PC-3 (cell line): ENCODE measurements around the gene SLCO1A2. TPM values are rescaled to one million over a fixed set of nuclear protein-coding genes. Genes with fewer than 3 reads are reported as not detected.

ENCODE experiments used
- ATAC-seq: fragments of 200-7000 bp; cut with Tn5 transposase; 2 replicates; pipeline ENCODE4 v1.9.1; 2020; ENCODE audit warnings: mild to moderate bottlenecking, moderate library complexity
- BruUV-seq: library from RNA; stranded (reverse); fragments of 400-500 nt; replicated peaks from 2 replicates; lab custom pipeline; 2021; lab: Mats Ljungman, UMichigan
- CTCF ChIA-PET: fragments of 300-600 bp; sonication (Branson Sonifier 250); formaldehyde crosslinking; loops from one replicate; lab custom pipeline; 2022; ENCODE audit warnings: antibody characterized with exemption; lab: Charles Lee
- POLR2A ChIA-PET: fragments of 300-600 bp; sonication (Branson Sonifier 250); formaldehyde crosslinking; loops from one replicate; lab custom pipeline; 2022; ENCODE audit warnings: antibody characterized with exemption; ENCODE audit not compliant: unreplicated experiment; lab: Charles Lee
- DNase-seq: peaks from one replicate; pipeline ENCODE4 v3.0.0-alpha.2; 2015
- H2AFZ ChIP-seq: fragments of 300-600 bp; sonication (generic); 2 replicates; pipeline ENCODE4 v1.6.0; 2016; ENCODE audit warnings: antibody characterized with exemption, low read length
- H3F3A ChIP-seq: fragments of 300-600 bp; sonication (generic); one replicate; pipeline ENCODE4 v1.6.0; 2017; ENCODE audit warnings: antibody characterized with exemption, low read length, control low read depth, mild to moderate bottlenecking; ENCODE audit not compliant: unreplicated experiment
- H3K27ac ChIP-seq: fragments of 300-600 bp; sonication (generic); 2 replicates; pipeline ENCODE4 v1.5.1; 2016; ENCODE audit warnings: mild to moderate bottlenecking, low read length
- H3K27me3 ChIP-seq: fragments of 300-600 bp; sonication (generic); 2 replicates; pipeline ENCODE4 v1.6.1; 2016; ENCODE audit warnings: low read length, mixed read lengths
- H3K36me3 ChIP-seq: fragments of 300-600 bp; sonication (generic); 2 replicates; pipeline ENCODE4 v1.6.1; 2016; ENCODE audit warnings: low read depth, mixed run types, low read length, mixed read lengths
- H3K4me1 ChIP-seq: fragments of 300-600 bp; sonication (generic); 2 replicates; pipeline ENCODE4 v1.5.1; 2016; ENCODE audit warnings: low read length; ENCODE audit not compliant: insufficient read depth
- H3K4me2 ChIP-seq: fragments of 300-600 bp; sonication (generic); 2 replicates; pipeline ENCODE4 v1.6.0; 2016; ENCODE audit warnings: low read length
- H3K4me3 ChIP-seq: fragments of 300-600 bp; sonication (generic); 2 replicates; pipeline ENCODE4 v1.5.1; 2016; ENCODE audit warnings: mild to moderate bottlenecking, low read length, mixed read lengths
- H3K79me2 ChIP-seq: fragments of 300-600 bp; sonication (generic); 2 replicates; pipeline ENCODE4 v1.6.1; 2017; ENCODE audit warnings: low read length, mixed read lengths
- H3K9ac ChIP-seq: fragments of 300-600 bp; sonication (generic); 2 replicates; pipeline ENCODE4 v1.6.0; 2016; ENCODE audit warnings: mild to moderate bottlenecking, low read length
- H3K9me2 ChIP-seq: fragments of 300-600 bp; sonication (generic); replicated peaks from 2 replicates; pipeline ENCODE4 v1.6.1; 2016; ENCODE audit warnings: mixed run types, low read length, mixed read lengths
- H3K9me3 ChIP-seq: fragments of 300-600 bp; sonication (generic); 2 replicates; pipeline ENCODE4 v1.6.1; 2016; ENCODE audit warnings: low read length, mixed read lengths
- H4K20me1 ChIP-seq: fragments of 300-600 bp; sonication (generic); 2 replicates; pipeline ENCODE4 v1.6.1; 2016; ENCODE audit warnings: low read length, mixed read lengths
- EZH2 ChIP-seq: fragments of 300-600 bp; sonication (generic); IDR thresholded peaks from one replicate; pipeline ENCODE4 v1.6.1; 2017; ENCODE audit warnings: antibody characterized with exemption, mild to moderate bottlenecking, low read length; ENCODE audit not compliant: unreplicated experiment
- EZH2phosphoT487 ChIP-seq: fragments of 300-600 bp; sonication (generic); IDR thresholded peaks from 2 replicates; pipeline ENCODE4 v1.6.1; 2018; ENCODE audit warnings: mild to moderate bottlenecking, antibody characterized with exemption, low read length, borderline replicate concordance
- intact Hi-C: fragments of 100-400 bp; cut with micrococcal nuclease; formaldehyde crosslinking; loops from 2 replicates; pipeline ENCODE4 v1.9.0; 2023
- total RNA-seq: library from RNA; depleted of rRNA; stranded (reverse); fragments of >200 nt; gene quantifications from 2 replicates; pipeline ENCODE4 v1.2.3, GENCODE V29; 2014
- TF ChIP-seq, protein P1 (sequence below): fragments of 300-600 bp; sonication (generic); conservative IDR thresholded peaks from 2 replicates; pipeline ENCODE4 v1.5.1; 2017; ENCODE audit warnings: antibody characterized with exemption, low read depth, mild to moderate bottlenecking, low read length

SLCO1A2 gene
- total RNA-seq, 1 experiment from 2014 or later = not detected

GRCh38 chr12:21328578-21328977 lies 6.1 kb downstream of the SLCO1A2 start:
- Histone ChIP-seq H4K20me1 (no peaks in the 10 kb centered on the region), H3K79me2 (no peaks in the 10 kb centered on the region), H3K27me3 (no peaks in the 10 kb centered on the region), H3K4me1 (no peaks in the 10 kb centered on the region), H3K9me3 (no peaks in the 10 kb centered on the region), H3K4me2 (no peak overlapping the region), H2AFZ (no peak overlapping the region), H3K36me3 (no peaks in the 10 kb centered on the region), H3K4me3 (no peak overlapping the region), H3K27ac (no peak overlapping the region), H3K9ac (no peak overlapping the region), H3K9me2 (no peaks in the 10 kb centered on the region), H3F3A (no peaks in the 10 kb centered on the region)
- ChIA-PET CTCF (no interaction called here), POLR2A (no interaction called here)
- intact Hi-C loops = no loop called here
- TF ChIP-seq EZH2phosphoT487 = no peak
- TF ChIP-seq EZH2 = no peak
- TF ChIP-seq, protein P1, sequence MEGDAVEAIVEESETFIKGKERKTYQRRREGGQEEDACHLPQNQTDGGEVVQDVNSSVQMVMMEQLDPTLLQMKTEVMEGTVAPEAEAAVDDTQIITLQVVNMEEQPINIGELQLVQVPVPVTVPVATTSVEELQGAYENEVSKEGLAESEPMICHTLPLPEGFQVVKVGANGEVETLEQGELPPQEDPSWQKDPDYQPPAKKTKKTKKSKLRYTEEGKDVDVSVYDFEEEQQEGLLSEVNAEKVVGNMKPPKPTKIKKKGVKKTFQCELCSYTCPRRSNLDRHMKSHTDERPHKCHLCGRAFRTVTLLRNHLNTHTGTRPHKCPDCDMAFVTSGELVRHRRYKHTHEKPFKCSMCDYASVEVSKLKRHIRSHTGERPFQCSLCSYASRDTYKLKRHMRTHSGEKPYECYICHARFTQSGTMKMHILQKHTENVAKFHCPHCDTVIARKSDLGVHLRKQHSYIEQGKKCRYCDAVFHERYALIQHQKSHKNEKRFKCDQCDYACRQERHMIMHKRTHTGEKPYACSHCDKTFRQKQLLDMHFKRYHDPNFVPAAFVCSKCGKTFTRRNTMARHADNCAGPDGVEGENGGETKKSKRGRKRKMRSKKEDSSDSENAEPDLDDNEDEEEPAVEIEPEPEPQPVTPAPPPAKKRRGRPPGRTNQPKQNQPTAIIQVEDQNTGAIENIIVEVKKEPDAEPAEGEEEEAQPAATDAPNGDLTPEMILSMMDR = no peak
- DNase-seq = no peak
- no peak for ATAC-seq
- no TSS peak for BruUV-seq

DNA sequence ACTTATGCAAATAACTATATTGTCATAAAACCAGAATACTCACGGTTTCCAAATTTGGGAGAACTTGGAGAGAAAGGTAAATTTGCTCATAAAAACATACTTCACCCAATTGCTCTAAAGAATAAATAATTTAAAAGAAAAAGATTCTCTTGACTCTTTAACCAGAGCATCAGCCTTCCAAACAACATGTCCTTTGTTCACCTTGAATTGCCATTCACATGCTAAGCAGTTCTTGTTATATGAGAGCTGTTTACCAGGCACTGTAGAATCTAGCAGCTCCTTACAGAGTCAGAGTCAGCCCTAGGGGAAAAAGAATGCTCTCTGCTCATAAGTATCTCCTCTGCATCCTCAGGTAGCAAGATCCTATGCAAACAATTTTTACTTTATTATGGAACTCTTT lies 10.2 kb downstream of the SLCO1A2 start:
- no peak for ATAC-seq
- no peaks in the 10 kb centered on the region for H3K9me2 ChIP-seq
- H4K20me1 ChIP-seq = no peaks in the 10 kb centered on the region
- H3K36me3 ChIP-seq = no peaks in the 10 kb centered on the region
- no peaks in the 10 kb centered on the region for H3K79me2 ChIP-seq
- intact Hi-C loops = no loop called here
- no peaks in the 10 kb centered on the region for H3F3A ChIP-seq
- TF ChIP-seq EZH2 (no peak), EZH2phosphoT487 (no peak)
- TF ChIP-seq, protein P1 = no peak
- H3K4me3 ChIP-seq = no peak overlapping the region
- ChIA-PET POLR2A (no interaction called here), CTCF (no interaction called here)
- no peak overlapping the region for H3K27ac ChIP-seq
- no peaks in the 10 kb centered on the region for H3K4me1 ChIP-seq
- no peak for DNase-seq
- H3K27me3 ChIP-seq = no peaks in the 10 kb centered on the region
- H3K4me2 ChIP-seq = no peak overlapping the region
- no peak overlapping the region for H3K9ac ChIP-seq
- BruUV-seq = no TSS peak
- no peak overlapping the region for H2AFZ ChIP-seq
- H3K9me3 ChIP-seq = no peaks in the 10 kb centered on the region

- no TSS peak for BruUV-seq
- Histone ChIP-seq H3K4me1 (no peaks in the 10 kb centered on the region), H3K79me2 (no peaks in the 10 kb centered on the region), H3K27me3 (0 out of 2 replicates have a peak, but pooled peaks cover 2% of the 10 kb centered on the region), H3K9me3 (no peaks in the 10 kb centered on the region), H4K20me1 (no peaks in the 10 kb centered on the region), H3K9me2 (no peaks in the 10 kb centered on the region), H3K4me3 (no peak overlapping the region), H3K27ac (no peak overlapping the region), H2AFZ (no peak overlapping the region), H3F3A (no peaks in the 10 kb centered on the region), H3K4me2 (no peak overlapping the region), H3K9ac (no peak overlapping the region), H3K36me3 (no peaks in the 10 kb centered on the region)
- CTCF ChIA-PET = no interaction called here
- DNase-seq (no peak), ATAC-seq (no peak)
- TF ChIP-seq, protein P1 = no peak
- TF ChIP-seq EZH2phosphoT487 (no peak), EZH2 (no peak)
- intact Hi-C loops = no loop called here
- POLR2A ChIA-PET = no interaction called here
These were observed 11.0 kb downstream of the SLCO1A2 start for GRCh38 chr12:21323736-21324135.
